MCF 10A (cell line): ENCODE results near the gene NAALAD2. TPM values are rescaled to one million over a fixed set of nuclear protein-coding genes. Genes with fewer than 3 reads are reported as not detected.
"Not testable (repeated sequence)": the region's sequence is repeated elsewhere in the genome, so short reads cannot be mapped to it uniquely, and the experiment has no call there.

Experiments used
- Bru-seq: library from RNA; stranded (reverse); fragments of 400-500 nt; gene quantifications from one replicate; lab custom pipeline; 2021; lab: Mats Ljungman, UMichigan
- BruChase-seq, 2 experiments: library from RNA; stranded (reverse); fragments of 400-500 nt; gene quantifications; one replicate each; lab custom pipeline; 2021; lab: Mats Ljungman, UMichigan
- BruUV-seq: library from RNA; stranded (reverse); fragments of 400-500 nt; replicated peaks from 2 replicates; lab custom pipeline; 2021; lab: Mats Ljungman, UMichigan
- CTCF ChIA-PET: fragments of 300-600 bp; sonication (Branson Sonifier 250); formaldehyde crosslinking; extraction: SDS; loops from one replicate; lab custom pipeline; 2021; ENCODE audit warnings: antibody characterized with exemption, inconsistent platforms; lab: Yijun Ruan, JAX
- POLR2A ChIA-PET: fragments of 300-600, 350-650 bp; sonication (Branson Sonifier 250); formaldehyde crosslinking; extraction: SDS; loops from one replicate; lab custom pipeline; 2020; ENCODE audit warnings: antibody characterized with exemption, inconsistent platforms; lab: Yijun Ruan, JAX
- DNase-seq: peaks from one replicate; pipeline ENCODE4 v3.0.0-alpha.2; 2018; ENCODE audit not compliant: unreplicated experiment
- H3K27ac Mint-ChIP-seq: one replicate; pipeline ENCODE4 v1.8.0; 2022; ENCODE audit warnings: mild to moderate bottlenecking, low read depth, mixed read lengths; ENCODE audit not compliant: unreplicated experiment
- H3K27me3 Mint-ChIP-seq: one replicate; pipeline ENCODE4 v1.8.0; 2022; ENCODE audit warnings: mixed read lengths; ENCODE audit not compliant: insufficient read depth, unreplicated experiment
- H3K36me3 Mint-ChIP-seq: one replicate; pipeline ENCODE4 v1.8.0; 2022; ENCODE audit warnings: mild to moderate bottlenecking, moderate library complexity, mixed read lengths; ENCODE audit not compliant: insufficient read depth, unreplicated experiment
- H3K4me1 Mint-ChIP-seq: one replicate; pipeline ENCODE4 v1.8.0; 2022; ENCODE audit warnings: mixed read lengths; ENCODE audit not compliant: insufficient read depth, unreplicated experiment
- H3K4me3 Mint-ChIP-seq: one replicate; pipeline ENCODE4 v1.8.0; 2022; ENCODE audit warnings: mild to moderate bottlenecking, moderate library complexity, mixed read lengths; ENCODE audit not compliant: unreplicated experiment
- H3K9me3 Mint-ChIP-seq: one replicate; pipeline ENCODE4 v1.8.0; 2022; ENCODE audit warnings: mixed read lengths; ENCODE audit not compliant: unreplicated experiment
- CTCF ChIP-seq: fragments of 200-600 bp; IDR thresholded peaks from one replicate; pipeline ENCODE4 v1.8.0; 2022; ENCODE audit warnings: antibody characterized with exemption, mild to moderate bottlenecking; ENCODE audit not compliant: unreplicated experiment
- intact Hi-C: fragments of 100-400 bp; cut with micrococcal nuclease; formaldehyde crosslinking; loops from 2 replicates; pipeline ENCODE4 v1.14.1; 2022
- long read RNA-seq: library from polyadenylated mRNA; stranded (forward); transcript quantifications from one replicate; pipeline ENCODE4 v2.0.0, GENCODE V29; 2022
- total RNA-seq: library from RNA; stranded (reverse); gene quantifications from 2 replicates; pipeline ENCODE4 v1.2.3, GENCODE V29; 2022

The NAALAD2 gene
- total RNA-seq (not detected in 2 replicates), Bru-seq, nascent RNA (percentile 6 among the genes with signal in this experiment), BruChase-seq, experiment 1, labeled RNA remaining after a 6-hour chase (percentile 4 among the genes with signal in this experiment), BruChase-seq, experiment 2, labeled RNA remaining after a 2-hour chase (percentile 4 among the genes with signal in this experiment)
- long read RNA-seq, result 0 reads

DNA sequence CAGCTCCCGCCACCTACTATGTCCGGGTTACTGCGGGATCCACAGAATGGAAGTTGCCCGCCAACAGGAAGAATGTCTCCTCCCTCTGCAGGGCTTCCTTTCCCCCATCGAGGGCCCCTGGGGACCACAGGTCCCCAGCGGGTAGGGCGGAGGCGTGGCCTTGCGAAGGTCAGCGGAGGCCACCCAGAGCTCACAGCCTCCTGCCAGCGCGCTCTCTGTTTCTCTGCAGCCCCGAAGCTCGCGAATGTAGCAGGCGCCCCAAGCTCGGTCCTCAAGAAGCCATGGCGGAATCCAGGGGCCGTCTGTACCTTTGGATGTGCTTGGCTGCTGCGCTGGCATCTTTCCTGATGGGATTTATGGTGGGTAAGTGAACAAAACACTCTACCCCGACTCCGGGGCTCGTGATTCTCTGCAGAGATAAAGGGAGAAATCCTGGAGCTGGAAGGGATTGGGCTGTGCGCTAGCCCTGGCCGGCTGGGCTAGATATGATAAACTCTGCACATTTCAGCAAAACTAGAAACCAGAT is at the start of gene NAALAD2:
TSS of gene NAALAD2 (plus strand) at position 186 of the 526 bp plus-strand sequence. CDS start at position 282, 96 bp downstream.
- Mint-ChIP-seq H3K27me3 (peaks cover 92% of the 10 kb centered on the region), H3K9me3 (no peaks in the 10 kb centered on the region), H3K4me3 (no peak within 1 kb of the TSS), H3K4me1 (no peaks in the 10 kb centered on the region), H3K36me3 (no peaks in the 10 kb centered on the region), H3K27ac (no peak within 1 kb of the TSS)
- ChIA-PET POLR2A (no interaction called here), CTCF (no interaction called here)
- intact Hi-C loops, result no loop called here
- DNase-seq, result no peak
- BruUV-seq, result no TSS peak
- no peak for TF ChIP-seq CTCF

DNA sequence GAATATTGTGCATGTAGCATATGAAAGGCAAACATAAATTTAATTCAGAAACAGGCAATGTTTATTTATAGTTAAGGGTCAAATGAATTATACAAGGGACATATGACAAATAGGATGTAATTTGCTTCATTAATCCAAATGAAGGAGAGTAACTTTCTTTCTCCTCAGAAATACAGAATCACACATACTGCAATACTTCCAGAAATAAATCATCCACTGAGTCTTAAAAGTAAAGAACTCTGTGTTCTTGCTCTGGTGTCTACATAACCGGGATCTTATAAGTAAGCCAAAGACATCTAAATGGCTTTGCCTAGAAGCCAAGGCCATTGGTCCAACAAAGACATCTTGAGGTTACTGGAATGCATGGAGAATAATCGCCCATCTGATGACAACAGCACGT is 48.8 kb upstream of the NAALAD2 start, which contains the start of gene UBTFL1:
TSS of gene UBTFL1 (plus strand) at position 301 of the 400 bp plus-strand sequence. CDS start at position 301, 0 bp downstream.
- H3K27ac Mint-ChIP-seq, H3K4me1 Mint-ChIP-seq, DNase-seq, intact Hi-C loops, CTCF ChIA-PET, H3K4me3 Mint-ChIP-seq, H3K9me3 Mint-ChIP-seq, POLR2A ChIA-PET, BruUV-seq, H3K36me3 Mint-ChIP-seq: not testable (repeated sequence)
- H3K27me3 Mint-ChIP-seq, result peaks cover 11% of the 10 kb centered on the region

GRCh38 chr11:90088731-90089130 is 45.7 kb upstream of the NAALAD2 start:
- not testable (repeated sequence) for H3K27me3 Mint-ChIP-seq, DNase-seq

DNA sequence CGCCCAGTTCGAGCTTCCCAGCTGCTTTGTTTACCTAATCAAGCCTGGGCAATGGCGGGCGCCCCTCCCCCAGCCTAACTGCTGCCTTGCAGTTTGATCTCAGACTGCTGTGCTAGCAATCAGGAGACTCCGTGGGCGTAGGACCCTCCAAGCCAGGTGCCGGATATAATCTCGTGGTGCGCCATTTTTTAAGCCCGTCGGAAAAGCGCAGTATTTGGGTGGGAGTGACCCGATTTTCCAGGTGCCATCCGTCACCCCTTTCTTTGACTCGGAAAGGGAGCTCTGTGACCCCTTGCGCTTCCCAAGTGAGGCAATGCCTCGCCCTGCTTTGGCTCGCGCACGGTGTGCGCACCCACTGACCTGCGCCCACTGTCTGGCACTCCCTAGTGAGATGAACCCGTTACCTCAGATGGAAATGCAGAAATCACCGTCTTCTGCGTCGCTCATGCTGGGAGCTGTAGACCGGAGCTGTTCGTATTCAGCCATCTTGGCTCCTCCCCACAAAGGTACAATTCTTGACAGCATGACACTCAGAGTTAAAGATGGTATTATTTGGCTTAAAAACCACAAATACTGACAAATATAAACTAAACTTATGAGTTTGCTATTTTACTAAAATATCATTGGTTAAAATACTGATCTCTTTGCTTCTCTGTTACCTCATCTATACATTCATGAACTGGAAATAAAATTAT is 39.1 kb upstream of the NAALAD2 start:
- H3K27ac Mint-ChIP-seq, H3K27me3 Mint-ChIP-seq, H3K36me3 Mint-ChIP-seq, BruUV-seq, POLR2A ChIA-PET, CTCF ChIA-PET, H3K4me3 Mint-ChIP-seq, H3K4me1 Mint-ChIP-seq, H3K9me3 Mint-ChIP-seq, intact Hi-C loops, DNase-seq: not testable (repeated sequence)

More at GRCh38 chr11:90088731-90089130, 45.7 kb upstream of the NAALAD2 start:
- intact Hi-C loops, H3K9me3 Mint-ChIP-seq, CTCF ChIA-PET, H3K4me1 Mint-ChIP-seq, H3K27ac Mint-ChIP-seq, POLR2A ChIA-PET, BruUV-seq, H3K4me3 Mint-ChIP-seq, H3K36me3 Mint-ChIP-seq: not testable (repeated sequence)

GRCh38 chr11:90098261-90098660 is 36.2 kb upstream of the NAALAD2 start:
- DNase-seq, POLR2A ChIA-PET, H3K27me3 Mint-ChIP-seq, intact Hi-C loops, H3K9me3 Mint-ChIP-seq, BruUV-seq, H3K36me3 Mint-ChIP-seq, H3K4me1 Mint-ChIP-seq, CTCF ChIA-PET, H3K27ac Mint-ChIP-seq, H3K4me3 Mint-ChIP-seq: not testable (repeated sequence)
